Jurkat, Clone E6-1 (cell line): ENCODE measurements around the gene MED20.

ENCODE experiments used
- DNase-seq: peaks from one replicate; pipeline ENCODE4 v3.0.0-alpha.2; 2011; ENCODE audit warnings: low read depth, low spot score
- H3K4me3 ChIP-seq: 2 replicates; pipeline ENCODE4 v1.5.1; 2011; ENCODE audit warnings: mild to moderate bottlenecking, low read length, control low read depth, moderate library complexity

The MED20 gene

GRCh38 chr6:41877051-41877680 lies 43.8 kb downstream of the MED20 start:
- DNase-seq: no peak
- no peak overlapping the region for H3K4me3 ChIP-seq

- DNase-seq: no peak
- H3K4me3 ChIP-seq: no peak overlapping the region
Measured at GRCh38 chr6:41874741-41875140, 46.2 kb downstream of the MED20 start.

DNA sequence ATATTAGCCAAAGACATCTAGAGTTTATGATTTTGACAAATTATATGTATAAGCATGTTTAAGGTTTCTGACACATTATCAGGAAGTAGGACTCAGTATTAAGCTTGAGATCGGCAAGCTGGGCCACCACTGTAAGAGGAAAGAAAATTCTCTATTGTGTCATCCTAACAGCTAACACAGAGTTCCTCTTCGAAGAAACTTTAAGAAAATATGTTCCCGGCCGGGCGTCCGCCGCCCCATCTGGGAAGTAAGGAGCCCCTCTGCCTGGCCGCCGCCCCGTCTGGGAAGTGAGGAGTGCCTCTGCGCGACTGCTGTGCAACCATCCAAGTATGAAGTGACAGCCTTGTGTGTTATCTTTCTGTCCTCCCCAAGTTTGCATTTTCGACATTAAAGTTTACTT lies 48.8 kb downstream of the MED20 start:
- no peak for DNase-seq
- H3K4me3 ChIP-seq: no peak overlapping the region

- DNase-seq: no peak
- H3K4me3 ChIP-seq: no peak overlapping the region
Measured at GRCh38 chr6:41871691-41872090, 49.2 kb downstream of the MED20 start.

DNA sequence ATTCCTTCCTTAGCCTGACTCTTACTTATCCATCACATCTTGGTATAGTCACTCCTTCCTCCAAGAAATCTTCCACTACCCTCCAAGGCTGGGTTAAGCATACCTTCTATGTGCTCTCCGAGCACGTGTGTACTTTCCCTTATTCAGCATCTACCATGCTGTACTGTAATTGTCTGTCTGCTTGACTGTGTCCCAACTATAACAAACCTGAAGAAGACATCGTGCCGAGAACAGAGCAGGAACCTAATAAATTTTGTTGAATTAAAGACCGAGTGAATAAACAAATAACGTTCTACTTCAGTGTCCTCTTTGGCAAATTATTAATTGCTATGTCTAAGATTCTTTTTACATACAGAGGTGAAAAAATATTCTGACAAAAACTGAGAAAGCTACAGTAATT lies 61.6 kb downstream of the MED20 start:
- no peak for DNase-seq

GRCh38 chr6:41858703-41859102 lies 62.2 kb downstream of the MED20 start:
- DNase-seq: no peak
- no peak overlapping the region for H3K4me3 ChIP-seq

More for the DNA sequence above, 61.6 kb downstream of the MED20 start:
- H3K4me3 ChIP-seq: no peak overlapping the region
